OCI-M1 (cell line): ENCODE results near the gene WDR87.
A peak's percentile ranks its signal among the peaks of the same experiment; 100 is the strongest.

Source experiments
- DNase-seq: peaks from one replicate; lab custom pipeline; 2025; lab: John Stamatoyannopoulos, UW

WDR87 gene

DNA sequence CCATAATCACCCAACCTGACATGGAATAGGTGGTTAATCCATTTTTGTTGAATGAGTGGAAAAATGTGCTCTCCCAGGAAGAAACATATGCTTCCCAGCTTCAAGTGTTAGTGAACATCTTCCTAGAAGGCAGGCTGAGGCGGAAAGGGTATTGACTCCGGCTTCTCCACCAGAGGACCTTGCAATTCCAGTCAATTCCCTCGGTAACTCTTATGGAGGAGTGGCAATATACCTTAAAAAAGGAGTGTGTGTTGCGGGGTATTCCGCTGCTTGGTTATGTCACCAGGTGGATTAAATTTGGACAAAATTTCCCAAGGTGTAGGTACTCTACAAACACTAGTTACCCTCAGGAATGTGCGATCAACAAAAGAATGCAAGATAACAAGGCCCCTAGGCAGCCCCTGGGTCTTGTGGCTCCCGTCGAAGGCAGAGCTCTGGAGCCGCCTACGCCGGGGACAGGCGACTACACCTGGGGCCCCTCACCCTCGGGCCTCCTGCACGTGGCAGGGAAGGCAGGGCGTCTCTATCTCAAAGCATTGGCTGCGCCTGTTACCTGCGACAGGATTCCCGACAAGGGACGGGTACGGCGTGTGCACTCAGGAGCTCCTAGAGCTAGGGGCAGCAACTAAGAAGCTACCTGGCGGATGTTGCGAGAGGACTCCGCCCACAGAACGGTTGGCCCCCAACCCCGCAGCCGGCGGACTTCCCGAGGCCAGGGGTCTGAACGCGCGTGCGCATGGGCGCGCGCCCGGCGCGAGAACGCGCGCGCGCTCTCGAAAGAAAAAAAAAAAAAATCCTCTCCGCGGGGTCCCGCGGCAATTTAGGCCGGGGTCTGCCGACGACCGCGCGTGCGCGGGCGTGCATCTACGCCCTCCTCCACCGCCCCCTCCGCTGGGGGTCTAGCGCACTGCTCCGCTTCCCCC is at the start of gene WDR87:
Gene WDR87 (minus strand): TSS at position 649 of the 923 bp plus-strand sequence. CDS start 8,355 bp downstream, outside the sequence.
- peak; percentile 46 for DNase-seq

DNA sequence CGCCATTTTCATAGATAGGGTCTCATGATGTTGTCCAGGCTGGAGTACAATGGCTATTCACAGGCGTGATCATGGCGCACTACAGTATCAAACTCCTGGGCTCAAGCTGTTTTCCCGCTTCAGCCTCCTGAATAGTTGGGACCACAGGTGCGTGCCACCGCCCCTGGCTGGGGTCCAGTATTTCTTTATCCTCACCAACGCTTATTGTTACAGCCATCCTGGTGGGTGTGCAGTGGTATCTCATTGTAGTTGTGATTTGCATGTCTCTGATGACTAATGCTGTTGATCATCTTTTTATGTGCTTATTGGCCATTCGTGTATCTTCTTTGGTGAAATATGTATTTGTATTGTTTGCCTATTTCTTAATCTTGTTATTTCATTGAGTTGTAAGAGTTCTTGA is 49.6 kb upstream of the WDR87 start:
- no peak for DNase-seq

DNA sequence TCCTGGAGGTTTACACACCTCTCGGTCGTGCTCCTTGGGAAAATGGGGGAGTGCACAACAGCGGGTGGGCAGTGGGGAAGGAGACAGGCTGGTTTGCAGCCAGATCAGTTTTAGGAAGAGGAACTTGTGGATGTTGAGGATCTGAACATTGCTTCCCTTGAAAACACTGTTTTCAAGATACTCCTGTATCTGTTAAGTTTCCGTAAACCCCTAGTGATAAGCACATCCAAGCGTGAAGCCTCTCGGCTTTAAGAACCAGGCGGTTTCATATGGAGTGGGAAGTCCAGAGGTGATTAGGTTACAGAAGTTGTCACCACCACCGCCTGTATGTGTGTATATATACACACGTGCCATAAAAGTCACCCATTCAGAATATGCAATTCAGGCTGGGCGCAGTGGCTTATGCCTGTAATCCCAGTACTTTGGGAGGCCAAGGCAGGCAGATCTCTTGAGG is 48.1 kb upstream of the WDR87 start:
- DNase-seq = no peak

DNA sequence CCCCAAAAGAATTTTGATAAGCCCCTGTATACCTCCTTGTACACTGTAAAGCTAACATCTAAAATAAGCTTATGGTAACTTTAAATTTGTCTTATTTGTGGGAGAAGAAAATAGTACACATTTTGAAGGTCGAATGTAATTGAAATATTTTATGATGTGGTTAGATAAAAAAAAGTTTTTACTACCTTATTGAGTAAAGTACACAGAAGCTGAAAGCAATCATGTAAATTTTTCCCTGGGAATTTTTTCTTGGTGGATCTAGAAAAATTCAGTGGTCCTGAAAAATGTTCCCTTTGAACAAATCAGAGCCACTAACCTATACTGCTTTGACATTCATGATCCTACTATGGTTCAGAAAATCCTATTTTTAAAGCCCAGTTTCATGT is 47.5 kb upstream of the WDR87 start:
- DNase-seq = no peak

DNA sequence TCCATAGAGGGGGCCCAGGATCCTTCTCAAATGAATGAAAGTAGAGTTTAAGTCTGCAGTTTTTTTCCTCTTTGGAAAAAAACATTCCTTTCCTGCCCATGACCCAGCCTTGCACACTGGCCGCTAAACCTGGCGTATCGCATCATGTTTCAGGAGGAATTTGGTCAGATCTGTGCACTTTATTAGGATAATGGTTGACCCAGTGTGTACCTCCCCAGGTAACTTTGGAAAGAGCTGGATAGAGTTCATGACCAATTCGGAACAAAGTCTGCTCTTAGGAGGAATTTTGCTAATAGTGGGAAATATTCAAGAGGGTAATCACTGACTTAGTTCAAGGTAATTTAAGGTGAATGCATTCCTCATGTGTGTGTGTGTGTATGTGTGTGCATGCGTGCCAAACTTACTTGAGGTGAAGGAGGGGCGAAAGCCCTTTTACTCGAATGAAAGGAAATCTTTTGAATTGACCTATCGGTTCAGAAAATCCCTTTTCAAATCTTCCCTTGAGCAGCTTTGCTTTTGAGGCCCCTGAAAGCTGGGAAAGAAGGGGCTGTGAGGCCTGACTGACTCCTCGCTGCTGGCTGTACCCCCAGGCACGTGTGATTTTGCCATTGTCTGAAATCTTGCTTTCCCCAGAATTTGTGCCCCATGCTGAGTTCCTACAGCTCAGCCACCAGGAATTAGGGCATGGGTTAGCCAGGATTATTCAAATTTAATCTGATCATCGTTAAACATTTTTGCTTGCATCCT is 47.0 kb upstream of the WDR87 start:
- no peak for DNase-seq

DNA sequence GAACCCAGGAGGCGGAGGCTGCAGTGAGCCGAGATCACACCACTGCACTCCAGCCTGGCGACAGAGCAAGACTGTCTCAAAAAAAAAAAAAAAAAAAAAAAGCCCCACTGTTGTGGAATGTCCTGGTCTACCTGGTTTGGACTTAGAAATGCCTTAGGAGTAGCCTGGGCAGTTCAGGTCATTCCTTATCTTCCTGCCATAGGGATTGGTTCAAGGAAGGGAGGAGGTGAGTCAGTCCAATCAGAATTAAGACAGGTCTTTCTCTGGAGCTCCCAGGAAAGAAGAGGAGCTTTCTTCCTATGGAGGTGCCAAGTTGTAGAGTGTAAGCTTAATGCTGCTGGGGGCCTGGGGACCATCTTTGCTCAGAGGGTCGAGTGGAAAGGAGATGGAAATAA is 45.4 kb upstream of the WDR87 start:
- no peak for DNase-seq

DNA sequence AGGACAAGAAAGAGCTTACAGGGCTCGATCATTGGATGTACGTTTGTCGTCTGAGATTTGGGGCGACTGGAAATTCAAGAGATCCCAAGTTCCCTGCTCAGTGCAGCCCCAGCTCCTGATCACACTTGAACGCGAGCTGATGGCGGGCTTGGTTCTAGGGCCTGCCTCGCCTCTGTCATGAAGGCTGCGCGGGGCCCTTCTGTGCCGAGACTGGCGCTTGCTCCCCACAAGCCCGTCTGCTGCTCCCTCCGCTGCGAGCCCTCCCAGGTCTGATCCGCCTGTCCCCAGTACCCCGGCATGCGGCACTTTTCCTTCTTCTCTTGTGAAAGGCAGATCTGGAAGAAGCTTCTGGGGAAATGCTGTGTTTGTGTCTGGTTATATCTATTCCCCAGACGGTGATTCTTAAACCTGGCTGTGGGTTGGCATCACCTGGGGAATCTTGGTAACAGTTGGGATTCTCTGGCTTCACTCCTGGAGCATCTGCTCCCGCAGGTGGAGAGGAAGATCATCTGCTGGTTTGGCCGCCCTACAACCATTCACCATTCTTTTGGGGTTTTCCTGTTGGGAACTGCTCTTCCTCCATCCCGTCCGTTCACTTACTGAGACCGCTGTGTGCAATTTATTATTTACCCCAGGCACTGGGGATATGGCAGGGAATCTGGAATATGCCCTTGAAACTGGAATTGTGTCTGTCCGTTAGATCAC is 44.2 kb upstream of the WDR87 start:
- no peak for DNase-seq

DNA sequence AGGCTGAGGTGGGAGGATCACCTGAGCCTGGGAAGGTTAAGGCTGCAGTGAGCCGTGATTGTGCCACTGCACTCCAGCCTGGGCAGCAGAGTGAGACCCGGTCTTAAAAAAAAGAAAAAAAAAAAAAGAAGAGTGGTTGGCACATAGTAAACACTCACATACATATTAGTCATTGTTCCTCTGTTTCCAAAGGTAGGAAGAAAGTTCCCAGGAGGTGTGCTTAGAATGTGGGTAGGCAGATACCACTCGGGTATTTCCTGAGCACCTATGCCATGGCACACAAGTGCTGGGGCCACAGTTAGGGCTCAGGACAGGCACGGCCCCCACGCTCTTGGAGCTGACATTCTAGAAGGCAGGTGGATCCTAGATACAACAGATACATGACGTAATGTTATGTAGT is 42.0 kb upstream of the WDR87 start:
- no peak for DNase-seq

DNA sequence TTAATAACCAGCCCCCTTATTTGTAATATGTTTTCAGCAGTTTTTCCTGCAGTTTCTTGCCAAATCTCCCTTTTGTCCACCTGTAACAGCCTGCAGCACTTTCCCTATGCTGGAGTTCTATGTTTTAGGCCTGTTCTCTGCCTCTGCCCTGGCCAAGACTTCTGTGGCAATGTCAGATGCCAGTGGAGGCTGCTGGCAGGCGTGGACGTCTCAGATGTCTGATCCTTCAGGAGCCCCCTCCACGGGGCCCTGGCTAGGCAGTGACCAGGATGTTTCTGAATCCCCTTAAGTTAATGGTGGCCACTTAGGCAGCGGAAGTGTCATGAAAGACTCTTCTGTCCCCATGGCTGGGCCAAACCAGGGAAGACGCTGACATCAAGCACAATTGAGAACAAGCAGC is 41.4 kb upstream of the WDR87 start:
- DNase-seq = no peak

DNA sequence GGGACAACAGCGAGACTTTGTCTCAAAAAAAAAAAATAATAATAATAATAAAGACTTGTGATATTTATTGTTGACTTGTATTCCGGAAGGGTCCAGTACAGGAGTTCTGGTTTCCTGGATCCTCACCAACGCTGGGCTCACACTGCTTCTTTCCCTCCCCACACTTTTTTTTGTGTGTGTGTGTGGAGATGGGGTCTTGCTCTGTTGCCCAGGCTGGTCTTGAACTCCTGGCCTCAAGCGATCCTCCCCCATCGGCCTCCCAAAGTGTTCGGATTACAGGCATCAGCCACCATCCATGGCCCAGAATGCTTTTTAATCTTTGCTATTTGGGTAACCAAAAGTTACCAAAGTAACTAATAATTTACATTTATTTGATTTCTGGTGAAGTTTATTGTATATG is 39.7 kb upstream of the WDR87 start:
- DNase-seq = no peak

DNA sequence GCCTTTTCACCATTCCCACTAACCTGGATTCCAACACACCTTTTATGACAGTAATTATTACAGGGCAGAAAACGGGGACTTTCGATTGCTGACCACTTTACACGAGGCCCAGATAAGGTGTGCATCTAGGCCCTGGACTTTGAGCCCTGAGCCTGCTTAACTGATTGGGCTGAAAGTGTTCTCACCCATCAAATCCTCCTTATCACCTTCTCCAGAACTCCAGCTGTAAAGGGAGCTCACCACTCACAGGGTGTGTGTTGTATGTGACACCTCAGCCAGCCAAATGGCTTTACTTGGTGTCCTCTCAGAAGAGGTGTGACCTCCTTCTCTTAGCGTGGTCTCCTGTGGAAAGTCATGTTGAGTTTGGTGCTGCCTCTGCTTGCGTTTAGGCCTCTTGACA is 37.1 kb upstream of the WDR87 start:
- DNase-seq = peak; percentile 38

DNA sequence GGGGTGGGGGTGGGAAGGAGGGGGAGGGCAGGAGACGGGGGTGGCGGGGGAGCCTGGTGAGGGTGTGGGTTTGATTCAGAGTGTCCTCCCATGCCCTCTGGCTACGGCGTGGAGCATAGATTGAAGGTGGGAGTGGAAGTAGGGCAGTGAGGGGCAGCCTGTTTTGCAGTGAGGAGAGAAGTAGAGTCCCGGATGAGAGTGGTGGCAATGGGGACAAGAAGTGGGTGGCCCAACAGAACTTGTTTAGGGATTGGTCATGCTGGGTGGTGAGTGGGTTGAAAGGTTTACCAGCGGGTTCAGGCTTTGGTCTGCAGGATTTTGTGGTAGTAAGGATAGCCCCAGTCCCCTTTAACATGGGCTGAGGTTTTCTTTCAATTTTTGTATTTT is 36.1 kb upstream of the WDR87 start:
- no peak for DNase-seq

DNA sequence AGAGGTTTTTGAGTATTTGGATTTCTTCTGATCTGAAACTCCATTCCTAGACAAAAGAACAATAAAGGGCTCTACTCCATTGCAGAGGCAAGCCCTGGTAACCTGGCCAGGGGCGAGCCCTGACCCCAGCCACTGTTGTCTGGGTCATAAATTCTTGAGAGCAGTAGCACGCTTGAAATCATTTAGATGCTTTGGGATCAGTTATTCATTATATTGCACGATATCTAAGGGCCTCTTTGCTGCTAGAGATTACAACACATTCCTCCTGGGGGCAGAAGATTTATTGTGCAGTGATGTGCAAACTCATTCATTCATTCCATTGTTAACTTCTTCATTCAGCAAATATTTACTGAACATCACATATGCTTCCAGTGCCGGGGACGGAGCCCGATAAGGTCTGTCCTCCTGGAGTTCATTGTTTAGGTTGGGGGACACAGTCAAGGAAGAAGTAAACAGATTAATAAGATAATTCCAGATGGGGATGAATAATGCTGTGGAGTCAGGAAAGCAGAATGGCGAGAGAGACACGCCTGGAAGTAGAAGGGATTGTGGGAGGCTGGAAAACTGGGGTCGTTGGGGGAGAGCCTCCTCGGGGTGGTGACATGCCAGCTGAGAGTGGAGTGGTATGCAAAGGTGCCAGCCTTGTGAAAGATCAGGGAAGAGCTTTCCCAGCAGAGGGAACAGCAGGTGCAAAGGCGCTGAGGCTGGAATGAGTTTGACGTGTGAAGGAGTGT is 35.6 kb upstream of the WDR87 start:
- DNase-seq = no peak

DNA sequence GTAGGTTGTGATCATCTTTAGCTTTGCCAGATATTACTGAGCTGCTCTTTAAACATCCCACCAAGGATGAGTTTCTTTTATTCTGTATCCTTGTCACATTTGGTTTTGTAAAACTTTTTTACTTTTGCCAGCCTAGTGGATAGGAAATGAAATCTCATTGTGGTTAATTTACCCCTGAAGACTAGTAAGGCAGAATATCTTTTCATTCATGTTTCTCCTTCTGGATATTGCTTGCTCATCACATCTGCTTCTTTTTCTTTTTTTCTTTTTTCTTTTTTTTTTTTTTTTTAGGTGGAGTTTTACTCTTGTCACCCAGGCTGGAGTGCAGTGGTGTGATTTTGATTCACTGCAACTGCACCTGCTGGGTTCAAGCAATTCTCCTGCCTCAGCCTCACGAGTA is 32.0 kb upstream of the WDR87 start:
- no peak for DNase-seq

DNA sequence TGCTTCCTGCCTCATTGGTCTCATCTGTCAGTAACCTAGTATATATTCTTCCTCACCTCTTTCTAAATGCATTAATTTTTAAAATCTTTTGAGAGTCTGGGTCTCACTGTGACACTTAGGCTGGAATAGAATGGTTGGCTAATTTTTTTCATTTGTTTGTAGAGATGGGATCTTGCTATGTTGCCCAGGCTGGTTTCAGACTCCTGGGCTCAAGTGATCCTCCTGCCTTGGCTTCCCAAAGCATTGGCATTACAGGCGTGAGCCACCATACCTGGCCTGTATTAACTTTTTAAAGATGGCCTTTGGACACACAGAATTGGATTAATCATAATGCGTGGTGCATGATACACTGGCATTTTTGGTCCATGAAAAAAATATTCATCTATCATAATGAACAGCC is 30.5 kb upstream of the WDR87 start:
- DNase-seq = no peak

DNA sequence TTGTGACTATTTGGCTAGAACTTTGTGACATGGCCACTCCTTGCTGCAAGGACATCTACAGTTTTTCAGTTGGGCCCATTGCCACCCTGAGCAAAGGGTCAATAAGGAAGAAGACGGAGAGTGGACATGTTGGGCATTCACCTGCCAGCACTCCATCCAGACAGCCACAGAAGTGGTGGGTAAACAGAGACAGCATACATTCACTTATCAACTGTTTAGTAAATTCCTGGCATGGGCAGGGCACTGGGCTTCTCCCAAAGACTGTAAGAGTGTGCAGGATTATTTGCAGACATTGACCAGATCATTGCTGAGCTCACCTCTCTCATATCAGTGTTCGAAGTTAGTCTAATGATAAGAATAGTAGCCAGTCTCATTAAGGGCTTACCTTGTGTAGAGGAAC is 29.8 kb upstream of the WDR87 start:
- DNase-seq = no peak

DNA sequence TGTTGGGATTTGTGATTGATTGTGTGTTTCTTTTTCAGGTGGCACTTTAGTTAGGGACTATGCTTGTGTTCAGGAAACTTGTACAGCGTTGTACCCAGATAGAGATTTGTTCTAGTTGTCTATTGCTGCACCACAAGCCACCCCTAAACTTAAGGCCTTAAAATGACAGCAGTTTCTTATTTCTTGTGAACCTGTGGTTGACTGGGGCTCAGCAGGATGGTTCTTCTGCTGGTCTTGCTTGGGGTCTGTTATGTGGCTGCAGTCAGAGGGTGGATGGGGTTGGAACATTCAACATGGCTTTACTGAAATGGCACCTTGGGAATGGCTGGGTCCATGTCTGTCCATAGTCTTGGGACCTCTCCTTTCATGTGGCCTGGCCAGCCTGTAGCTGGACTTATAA is 28.9 kb upstream of the WDR87 start:
- DNase-seq = no peak

DNA sequence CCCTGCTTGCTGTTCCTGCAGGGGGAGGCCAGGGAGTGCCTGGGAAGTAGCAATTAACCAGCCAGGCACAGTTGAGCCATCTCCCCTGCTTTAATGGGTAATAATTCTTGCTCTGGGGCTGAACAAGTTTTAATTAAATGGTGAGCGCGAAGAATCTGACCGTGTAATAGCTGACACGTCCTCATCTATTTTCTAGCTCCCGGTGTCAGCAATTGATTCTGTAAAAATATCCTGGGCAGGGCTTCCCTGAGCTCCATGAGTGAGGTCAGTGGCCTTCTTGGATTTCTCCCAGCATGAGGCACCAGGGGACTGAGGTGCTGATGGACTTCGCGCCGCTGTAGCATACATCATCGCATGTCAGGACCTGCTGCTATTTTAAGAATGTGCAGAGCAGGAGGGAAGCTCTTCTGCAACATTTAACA is 27.6 kb upstream of the WDR87 start:
- DNase-seq = no peak

DNA sequence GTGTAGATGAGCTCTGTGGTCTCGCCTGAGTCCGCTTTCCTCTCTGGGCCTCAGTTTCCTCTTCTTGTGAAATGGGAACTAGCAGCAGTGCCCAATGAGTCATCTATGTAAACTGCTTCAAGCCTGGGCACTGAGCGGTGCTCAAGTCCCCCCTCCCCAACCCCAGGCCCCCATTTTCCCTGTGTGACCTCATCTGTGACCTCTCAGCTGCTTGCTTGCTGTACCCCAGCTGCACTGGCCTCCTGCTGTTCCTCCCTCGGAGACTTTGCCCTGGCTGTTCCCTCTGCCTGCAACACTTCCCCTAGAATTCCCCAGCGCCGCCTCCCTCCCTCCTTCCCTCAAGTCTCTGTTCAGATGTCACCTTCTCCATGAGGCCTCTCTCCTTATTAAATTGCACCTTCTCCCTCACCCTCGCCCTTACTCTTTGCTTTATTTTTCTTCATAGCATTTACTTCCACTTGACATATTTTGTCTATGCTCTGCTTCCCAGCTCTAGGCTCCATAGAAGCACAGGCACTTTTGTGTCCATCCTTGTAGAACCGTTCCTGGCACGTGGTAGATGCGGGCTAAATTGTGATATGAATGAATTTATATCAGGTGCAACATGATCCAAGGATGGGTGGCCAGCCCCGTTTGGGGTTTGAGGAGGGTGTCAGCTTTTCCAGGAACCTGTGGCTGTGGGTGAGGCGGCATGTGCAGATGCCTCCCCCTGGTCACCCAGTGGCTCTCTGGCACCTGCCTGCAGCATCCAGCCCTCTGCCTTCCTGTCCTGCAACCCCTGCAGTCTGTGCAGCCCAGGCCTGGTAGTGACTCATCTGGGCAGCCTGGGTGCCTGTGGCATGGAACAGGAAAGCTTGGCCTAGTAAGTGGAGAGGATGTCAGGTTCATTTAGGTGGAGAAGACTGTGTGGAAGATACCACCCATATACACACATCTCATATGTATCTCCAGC is 26.9 kb upstream of the WDR87 start:
- no peak for DNase-seq

DNA sequence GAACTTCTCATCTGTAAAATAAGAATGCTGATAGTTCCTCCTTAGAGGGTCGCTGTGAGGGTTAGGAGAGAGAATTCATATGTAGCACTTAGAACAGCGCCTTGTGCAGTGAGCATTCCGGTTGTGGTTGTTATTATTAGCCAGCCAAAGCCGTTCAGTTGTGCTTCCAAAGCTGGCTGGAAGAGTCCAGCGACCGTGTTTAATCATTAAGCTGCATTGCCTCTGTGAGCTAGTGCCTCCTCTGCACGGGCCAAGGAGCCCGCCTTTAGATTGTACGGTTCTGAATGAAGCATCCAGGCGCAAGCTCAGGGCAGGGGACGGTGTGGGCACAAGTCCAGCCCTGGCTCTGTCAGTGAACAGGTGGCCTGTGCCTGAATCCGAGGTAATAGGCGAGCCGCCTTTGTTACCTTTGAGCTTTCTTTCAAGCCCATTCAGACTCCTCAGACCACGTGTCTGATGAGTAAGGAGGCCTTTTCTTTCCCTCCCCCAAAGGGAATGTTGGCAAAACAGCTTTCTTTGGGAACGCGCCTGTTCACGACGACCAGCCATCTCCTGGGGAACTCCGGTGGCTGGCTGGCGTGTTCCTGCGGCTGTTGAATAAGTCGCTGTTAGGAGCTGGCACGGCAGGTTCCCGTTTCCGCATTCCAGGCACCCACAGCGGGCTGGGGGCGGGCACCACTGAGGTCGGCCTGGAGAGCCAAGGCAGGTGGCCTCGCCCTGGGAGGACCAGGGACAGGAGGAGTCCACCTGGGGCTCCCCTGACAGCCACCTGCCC is 25.7 kb upstream of the WDR87 start:
- DNase-seq = no peak
